Kidney epithelial cell (primary cell): ENCODE results near the gene HPX. TPM values are rescaled to one million over a fixed set of nuclear protein-coding genes. Genes with fewer than 3 reads are reported as not detected.
A peak's percentile ranks its signal among the peaks of the same experiment; 100 is the strongest.

Source experiments
- DNase-seq: peaks from one replicate; pipeline ENCODE4 v3.0.0-alpha.2; 2010; ENCODE audit warnings: low read depth
- H3K27me3 ChIP-seq: 2 replicates; pipeline ENCODE4 v1.6.0; 2011; ENCODE audit warnings: low read length; ENCODE audit not compliant: control insufficient read depth, insufficient read depth
- H3K36me3 ChIP-seq: 2 replicates; pipeline ENCODE4 v1.5.1; 2011; ENCODE audit warnings: low read length; ENCODE audit not compliant: control insufficient read depth, insufficient read depth
- H3K4me3 ChIP-seq: 2 replicates; pipeline ENCODE4 v1.5.1; 2011; ENCODE audit warnings: low read depth, mild to moderate bottlenecking, control low read depth, low read length
- total RNA-seq: library from RNA; depleted of rRNA; stranded (reverse); fragments of >200 nt; gene quantifications from 2 replicates; pipeline ENCODE4 v1.2.3, GENCODE V29; 2015
- TF ChIP-seq, protein P1 (sequence below): IDR thresholded peaks from 2 replicates; pipeline ENCODE4 v1.5.1; 2011; ENCODE audit warnings: mild to moderate bottlenecking, moderate library complexity, low read length, control low read depth, inconsistent platforms; ENCODE audit not compliant: insufficient read depth, poor library complexity, severe bottlenecking

Gene HPX
- total RNA-seq, 1 donor from 2014 or later = 0.13 TPM

DNA sequence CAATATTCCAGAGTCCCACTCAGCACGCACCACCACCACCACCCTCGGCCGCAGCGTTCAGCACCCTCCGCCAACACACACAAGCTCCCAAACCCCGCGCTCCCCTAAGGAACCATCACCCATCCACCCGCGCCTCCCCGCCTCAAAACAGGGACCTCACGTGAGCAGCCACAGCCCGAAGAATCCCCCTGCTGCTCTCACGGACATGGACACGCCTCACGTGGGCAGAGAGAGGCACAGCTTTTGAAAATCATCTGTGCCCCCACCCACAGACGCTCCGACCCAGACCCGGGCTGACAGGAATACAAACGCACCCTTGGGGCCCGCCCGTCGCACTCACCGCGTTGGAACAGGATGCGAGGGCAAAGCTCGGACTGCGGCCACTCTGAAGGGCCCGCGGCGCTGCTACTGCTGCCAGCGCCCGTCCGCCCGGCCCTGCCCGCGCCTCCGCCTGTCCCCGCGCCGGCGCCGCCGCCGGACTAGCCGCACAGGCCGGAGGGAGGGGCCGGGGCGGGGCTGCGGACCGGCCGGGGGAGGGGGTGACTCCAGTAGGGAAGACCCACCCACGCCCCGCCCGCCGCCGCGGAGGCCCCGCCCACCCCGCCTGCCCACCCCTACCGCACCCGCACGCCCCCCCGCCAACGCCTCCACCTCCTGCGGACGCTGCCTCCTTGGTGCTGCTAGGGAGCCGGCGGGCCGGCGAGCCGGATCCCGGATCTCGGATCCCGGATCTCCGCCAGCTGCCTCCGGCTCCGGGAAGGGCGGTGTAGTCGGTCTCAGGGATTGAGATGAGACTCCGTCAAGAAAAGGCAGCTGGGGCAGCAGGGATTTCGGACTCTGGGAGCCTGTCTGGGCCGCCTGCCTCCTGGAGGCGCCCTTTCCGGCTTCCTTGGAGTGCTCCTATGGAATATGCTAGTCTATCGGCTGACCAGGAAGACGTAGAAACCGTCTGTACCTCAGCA lies 32.9 kb upstream of the HPX start, which contains the start of gene TRIM3:
TSS of gene TRIM3 (minus strand) at position 491 of the 962 bp plus-strand sequence. CDS start 8,246 bp downstream, outside the sequence.
- H3K36me3 ChIP-seq = peaks cover 1% of the 10 kb centered on the region
- TF ChIP-seq, protein P1, sequence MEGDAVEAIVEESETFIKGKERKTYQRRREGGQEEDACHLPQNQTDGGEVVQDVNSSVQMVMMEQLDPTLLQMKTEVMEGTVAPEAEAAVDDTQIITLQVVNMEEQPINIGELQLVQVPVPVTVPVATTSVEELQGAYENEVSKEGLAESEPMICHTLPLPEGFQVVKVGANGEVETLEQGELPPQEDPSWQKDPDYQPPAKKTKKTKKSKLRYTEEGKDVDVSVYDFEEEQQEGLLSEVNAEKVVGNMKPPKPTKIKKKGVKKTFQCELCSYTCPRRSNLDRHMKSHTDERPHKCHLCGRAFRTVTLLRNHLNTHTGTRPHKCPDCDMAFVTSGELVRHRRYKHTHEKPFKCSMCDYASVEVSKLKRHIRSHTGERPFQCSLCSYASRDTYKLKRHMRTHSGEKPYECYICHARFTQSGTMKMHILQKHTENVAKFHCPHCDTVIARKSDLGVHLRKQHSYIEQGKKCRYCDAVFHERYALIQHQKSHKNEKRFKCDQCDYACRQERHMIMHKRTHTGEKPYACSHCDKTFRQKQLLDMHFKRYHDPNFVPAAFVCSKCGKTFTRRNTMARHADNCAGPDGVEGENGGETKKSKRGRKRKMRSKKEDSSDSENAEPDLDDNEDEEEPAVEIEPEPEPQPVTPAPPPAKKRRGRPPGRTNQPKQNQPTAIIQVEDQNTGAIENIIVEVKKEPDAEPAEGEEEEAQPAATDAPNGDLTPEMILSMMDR = peak; percentile 49
- peak within 1 kb of the TSS; percentile 75 for H3K4me3 ChIP-seq
- H3K27me3 ChIP-seq = no peaks in the 10 kb centered on the region
- peak; percentile 42 for DNase-seq

- H3K36me3 ChIP-seq = no peaks in the 10 kb centered on the region
Measured at GRCh38 chr11:6472934-6473333, 32.1 kb upstream of the HPX start.

DNA sequence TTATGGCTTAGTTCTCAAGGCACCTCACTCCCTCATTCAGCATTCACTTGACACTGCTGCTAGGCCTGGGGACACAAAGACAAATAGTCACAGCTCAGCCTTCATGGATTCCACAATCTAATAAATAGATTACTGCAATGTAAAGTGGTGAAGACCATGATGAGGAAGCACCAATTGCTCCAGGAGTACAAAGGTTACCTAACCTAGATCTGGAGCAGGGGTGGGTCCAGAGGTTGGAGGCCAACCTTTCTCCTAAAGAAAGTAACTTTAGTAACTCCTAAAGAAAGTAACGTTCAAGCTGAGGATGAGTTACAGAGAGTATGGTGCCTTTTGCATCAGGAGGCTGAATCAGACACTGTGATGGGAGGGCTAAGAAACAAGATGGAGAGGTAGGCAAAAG lies 28.8 kb upstream of the HPX start:
- Histone ChIP-seq H3K27me3 (no peaks in the 10 kb centered on the region), H3K4me3 (no peak overlapping the region), H3K36me3 (peaks cover 1% of the 10 kb centered on the region)
- DNase-seq = no peak
- TF ChIP-seq, protein P1 = no peak

More at GRCh38 chr11:6472934-6473333, 32.1 kb upstream of the HPX start:
- TF ChIP-seq, protein P1 = no peak
- no peak for DNase-seq
- Histone ChIP-seq H3K27me3 (no peaks in the 10 kb centered on the region), H3K4me3 (peak overlapping the region; percentile 75)

DNA sequence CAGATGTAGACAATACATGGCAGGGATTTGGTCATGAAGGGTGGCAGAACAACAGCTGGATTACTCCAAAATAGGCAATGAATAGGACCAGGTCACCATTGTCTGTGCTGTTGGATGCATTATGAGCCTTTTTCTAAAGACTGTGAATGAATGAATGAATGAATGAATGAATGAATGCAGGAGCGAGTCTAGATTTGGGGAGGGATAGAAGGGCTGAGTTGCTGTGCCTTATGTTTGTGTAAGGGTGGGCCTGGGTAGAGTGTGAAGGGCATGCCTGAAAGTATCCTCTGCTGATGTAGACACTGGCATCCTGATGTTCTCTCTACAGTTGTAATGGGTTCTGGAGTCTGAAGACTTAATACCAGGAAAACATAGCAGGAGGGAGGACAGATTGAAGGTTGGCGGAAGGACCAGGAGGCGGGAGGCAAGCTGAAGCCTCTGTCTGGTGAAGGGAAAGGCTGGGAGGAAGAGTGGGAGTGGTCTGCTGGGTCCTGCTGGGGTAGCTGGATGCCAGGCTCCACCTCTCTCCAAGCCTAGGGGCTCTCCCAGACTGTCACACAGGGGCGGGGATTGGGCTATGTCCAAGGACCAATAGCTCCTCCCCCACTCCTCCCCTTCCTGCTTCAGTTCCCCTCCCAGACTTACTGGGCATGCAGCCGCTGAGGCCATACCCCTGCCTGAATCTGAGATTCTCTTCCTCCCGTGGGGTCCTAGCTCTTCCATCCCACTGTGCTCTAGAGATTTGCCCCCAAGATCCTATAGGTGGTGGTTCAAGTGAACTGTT lies 28.1 kb upstream of the HPX start:
- H3K4me3 ChIP-seq = no peak overlapping the region
- DNase-seq = peak; percentile 53
- H3K36me3 ChIP-seq = peaks cover 1% of the 10 kb centered on the region
- no peaks in the 10 kb centered on the region for H3K27me3 ChIP-seq
- TF ChIP-seq, protein P1 = no peak

DNA sequence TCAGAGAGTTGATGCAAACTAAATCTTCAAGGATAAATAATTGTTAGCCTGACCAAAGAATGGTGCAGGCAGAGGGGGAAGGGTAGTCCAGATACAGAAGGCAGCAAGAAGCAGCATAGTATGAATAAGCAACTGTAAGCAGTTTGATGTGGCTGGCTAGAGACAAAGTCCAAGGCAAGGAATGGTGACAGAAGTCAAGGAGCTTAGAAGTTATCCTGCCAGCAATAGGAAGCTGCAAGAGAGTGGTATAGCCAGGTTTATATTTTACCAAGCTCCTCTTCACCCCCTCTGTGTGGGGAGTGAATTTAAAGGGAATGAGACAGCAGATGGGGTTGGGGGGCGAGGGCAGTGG lies 18.3 kb upstream of the HPX start:
- DNase-seq = no peak
- TF ChIP-seq, protein P1 = no peak
- no peaks in the 10 kb centered on the region for H3K36me3 ChIP-seq
- no peak overlapping the region for H3K4me3 ChIP-seq
- H3K27me3 ChIP-seq = no peaks in the 10 kb centered on the region
